Stimulated activated CD8-positive, alpha-beta memory T cell treated with anti-CD3 and anti-CD28 coated beads, Interleukin-7, amount 100 ng/mL, for 4 hours (primary cell): ENCODE data around the gene CFB.
"Not testable (repeated sequence)": the region's sequence is repeated elsewhere in the genome, so short reads cannot be mapped to it uniquely, and the experiment has no call there.

Source experiments
- DNase-seq, 2 donors: peaks; one replicate each; pipeline ENCODE4 v3.0.0-alpha.2; 2020; ENCODE audit warnings: low read depth in 2 of 2

CFB gene

DNA sequence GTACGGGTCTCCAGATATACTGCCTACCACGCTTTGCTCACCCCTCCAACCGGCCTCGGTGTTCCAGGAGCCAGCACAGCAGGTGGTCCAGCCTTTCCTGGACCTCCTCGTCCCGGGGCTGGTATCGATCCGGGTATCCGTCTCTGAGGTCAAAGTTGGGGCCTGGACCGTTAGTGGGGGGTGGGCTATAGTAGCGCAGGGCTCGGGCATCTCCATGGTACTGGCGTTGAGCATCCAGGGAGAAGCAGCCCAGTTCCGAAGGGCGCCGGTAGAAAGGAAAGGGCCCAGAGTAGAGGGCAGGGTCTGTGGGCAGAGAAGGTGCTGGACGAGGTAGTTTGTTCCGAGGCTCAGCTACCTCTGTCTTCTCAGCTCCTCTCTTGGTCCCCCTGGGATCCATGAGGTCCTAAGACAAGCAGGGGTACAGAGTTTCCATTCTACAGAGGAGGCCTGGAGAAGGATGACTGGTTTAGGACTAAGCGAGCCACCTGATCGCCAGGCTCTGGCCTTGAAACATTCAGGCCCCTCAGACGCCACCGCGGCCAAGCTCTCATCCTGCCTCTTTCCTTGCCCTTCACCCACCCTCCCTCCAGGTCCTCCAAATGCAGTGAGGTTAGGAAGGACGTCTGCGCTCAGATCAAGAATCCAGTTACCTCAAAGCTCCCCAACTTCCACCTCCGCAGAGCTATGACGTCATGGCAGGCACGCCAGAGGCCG is 25.5 kb downstream of the CFB start:
- DNase-seq: no peak

DNA sequence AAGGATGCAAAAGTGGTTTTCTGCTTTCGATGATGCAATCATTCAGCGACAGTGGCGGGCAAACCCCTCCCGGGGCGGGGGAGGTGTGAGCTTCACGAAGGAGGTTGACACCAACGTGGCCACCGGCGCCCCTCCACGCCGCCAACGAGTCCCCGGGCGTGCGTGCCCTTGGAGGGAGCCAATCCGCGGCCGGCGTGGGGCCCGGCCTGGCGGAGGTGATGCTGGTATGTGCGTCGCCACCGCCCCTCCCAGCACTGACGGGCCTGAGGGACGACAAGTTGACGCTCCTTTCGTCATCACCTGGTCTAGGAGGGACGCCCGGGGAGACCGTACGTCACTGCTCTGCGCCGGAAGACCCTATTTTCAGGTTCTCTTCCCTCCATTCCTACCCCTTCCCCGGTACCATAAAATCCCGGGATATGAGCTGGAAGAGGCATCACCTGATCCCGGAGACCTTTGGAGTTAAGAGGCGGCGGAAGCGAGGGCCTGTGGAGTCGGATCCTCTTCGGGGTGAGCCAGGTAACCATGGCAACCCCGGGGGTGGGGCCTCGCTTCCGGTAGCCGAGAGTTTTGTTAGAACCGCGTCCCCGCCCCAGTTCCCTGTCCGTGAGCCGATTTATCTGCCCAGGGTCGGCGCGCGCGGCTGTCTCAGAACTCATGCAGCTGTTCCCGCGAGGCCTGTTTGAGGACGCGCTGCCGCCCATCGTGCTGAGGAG is 26.3 kb downstream of the CFB start, which contains the start of gene DXO:
Gene DXO, minus strand, starts transcription at position 146 of the 716 bp plus-strand sequence. CDS start 463 bp downstream, outside the sequence.
- DNase-seq: peak; percentile 97 to 98

DNA sequence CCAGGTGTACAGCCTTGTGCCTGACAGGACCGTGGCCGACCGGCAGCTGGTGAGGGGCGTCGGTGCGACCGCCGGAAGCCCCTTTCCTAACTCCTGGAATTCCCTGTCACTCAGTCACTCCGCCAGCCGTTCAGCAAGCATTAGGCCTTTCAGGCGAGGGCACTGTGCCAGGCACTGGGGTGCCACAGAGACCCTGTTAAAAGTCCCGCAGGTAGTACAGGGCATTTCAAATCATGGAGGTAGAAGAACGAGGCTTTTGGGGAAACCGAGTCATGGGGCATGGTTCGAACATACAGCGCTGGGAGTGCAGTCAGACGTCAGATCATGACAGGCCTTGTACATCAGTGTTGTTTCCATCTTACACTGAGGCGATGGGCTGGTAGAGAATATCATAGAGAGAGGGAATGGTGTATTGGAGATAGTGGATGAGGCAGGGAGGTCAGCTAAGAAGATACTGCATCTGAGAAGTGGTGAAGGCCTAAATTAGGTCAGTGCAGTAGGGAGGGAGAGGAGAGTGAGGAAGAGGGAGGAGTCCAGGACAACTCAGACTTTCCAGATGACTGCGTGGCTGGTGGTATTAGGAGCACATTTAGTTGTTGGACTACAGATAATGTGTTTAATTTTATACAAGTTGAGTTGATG is 26.9 kb downstream of the CFB start:
- no peak for DNase-seq

DNA sequence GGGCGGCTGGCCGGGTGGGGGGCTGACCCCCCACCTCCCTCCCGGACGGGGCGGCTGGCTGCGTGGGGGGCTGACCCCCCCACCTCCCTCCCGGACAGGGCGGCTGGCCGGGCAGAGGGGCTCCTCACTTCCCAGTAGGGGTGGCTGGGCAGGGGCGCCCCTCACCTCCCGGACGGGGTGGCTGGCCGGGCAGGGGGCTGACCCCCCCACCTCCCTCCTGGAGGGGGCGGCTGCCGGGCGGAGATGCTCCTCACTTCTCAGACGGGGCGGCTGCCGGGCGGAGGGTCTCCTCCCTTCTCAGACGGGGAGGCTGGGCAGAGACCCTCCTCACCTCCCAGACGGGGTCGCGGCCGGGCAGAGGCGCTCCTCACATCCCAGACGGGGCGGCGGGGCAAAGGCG is 30.2 kb downstream of the CFB start:
- not testable (repeated sequence) for DNase-seq

DNA sequence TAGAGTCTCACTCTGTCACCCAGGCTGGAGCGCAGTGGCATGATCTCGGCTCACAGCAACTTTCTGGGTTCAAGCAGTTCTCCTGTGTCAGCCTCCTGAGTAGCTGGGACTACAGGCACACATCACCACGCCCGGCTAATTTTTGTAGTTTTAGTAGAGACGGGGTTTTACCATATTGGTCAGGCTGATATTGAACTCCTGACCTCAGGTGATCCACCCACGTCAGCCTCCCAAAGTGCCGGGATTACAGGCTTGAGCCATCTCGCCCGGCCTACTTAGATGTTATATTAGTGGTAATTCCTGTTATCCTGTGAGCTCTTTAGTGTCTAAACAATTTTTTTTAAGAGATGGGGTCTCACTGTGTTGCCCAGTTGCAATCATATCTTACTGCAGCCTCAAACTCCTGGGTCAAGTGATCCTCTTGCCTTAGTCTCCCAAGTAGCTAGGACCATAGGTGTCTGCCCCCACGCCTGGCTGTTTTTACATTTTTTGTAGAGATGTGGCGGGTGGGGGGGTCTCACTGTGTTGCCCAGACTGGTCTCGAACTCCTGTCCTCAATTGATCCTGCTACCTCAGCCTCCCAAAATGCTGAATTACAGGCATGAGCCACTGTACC is 32.0 kb downstream of the CFB start:
- DNase-seq: no peak

DNA sequence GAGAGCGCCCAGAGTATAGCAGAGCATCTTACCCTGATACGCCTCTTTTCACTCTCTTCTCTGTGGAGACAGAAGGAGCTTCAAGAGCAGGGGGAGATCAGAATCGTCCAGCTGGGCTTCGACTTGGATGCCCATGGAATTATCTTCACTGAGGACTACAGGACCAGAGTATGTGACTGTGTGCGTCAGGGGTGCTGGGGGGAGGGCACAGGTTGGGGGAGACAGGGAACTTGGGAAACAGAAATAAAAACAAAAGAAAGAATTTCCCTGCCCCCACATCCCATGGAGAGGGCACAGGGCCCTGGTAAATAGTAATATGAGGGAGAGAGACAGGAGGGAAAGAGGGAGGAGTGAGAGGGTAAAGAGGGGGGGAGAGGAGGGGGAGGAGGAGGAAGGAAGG is 32.9 kb downstream of the CFB start:
- no peak for DNase-seq

DNA sequence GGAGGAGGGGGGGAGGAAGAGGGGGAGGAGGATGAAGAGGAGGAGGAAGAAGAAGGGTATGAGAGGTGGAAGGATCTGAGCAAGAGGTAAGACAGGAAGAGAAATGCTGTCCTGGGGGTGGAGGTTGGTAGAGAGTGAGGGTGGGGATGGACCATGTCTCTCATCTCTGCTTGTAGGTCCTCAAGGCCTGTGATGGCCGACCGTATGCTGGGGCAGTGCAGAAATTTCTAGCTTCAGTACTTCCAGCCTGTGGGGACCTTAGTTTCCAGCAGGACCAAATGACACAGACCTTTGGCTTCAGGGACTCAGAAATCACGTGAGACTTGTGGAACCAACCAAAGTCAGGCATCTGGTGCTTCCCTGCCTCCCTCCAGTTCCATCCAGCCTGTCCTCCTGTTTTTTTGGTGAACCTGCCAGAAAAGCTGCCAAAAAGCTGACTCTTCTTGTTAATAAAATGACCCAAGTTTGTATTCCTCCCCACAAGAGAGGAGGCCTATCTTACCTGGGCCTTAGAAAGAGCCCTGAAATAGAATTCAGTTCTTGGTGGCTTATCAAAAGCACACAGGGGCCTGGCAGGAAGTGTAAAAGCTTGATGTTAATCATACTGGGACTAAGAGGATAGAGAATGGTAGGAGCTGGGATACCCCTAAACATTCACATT is 33.5 kb downstream of the CFB start:
- no peak for DNase-seq

DNA sequence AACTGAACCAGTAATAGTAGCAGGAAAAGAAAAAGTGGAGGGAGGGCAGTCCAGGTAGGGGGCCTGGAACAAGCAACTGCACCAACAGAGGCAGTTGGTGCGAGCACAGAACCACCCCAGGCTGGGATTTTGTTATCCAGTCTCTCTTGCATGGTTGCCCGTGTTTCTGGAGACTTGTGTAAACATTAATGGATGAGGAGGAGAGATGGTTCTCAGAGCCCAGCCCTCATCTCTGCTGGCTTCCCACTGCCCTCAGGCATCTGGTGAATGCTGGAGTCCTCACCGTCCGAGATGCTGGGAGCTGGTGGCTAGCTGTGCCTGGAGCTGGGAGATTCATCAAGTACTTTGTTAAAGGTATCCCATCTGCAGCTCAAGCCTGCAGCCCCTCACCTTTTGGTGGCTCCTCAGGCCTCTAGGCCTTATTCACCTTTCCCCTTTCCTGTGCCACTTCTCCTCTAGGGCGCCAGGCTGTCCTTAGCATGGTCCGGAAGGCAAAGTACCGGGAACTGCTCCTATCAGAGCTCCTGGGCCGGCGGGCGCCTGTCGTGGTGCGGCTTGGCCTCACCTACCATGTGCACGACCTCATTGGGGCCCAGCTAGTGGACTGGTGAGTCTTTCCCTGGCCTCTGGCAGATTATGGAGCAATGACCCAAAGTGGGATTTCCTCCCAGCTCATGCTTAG is 34.4 kb downstream of the CFB start:
- not testable (repeated sequence) for DNase-seq

DNA sequence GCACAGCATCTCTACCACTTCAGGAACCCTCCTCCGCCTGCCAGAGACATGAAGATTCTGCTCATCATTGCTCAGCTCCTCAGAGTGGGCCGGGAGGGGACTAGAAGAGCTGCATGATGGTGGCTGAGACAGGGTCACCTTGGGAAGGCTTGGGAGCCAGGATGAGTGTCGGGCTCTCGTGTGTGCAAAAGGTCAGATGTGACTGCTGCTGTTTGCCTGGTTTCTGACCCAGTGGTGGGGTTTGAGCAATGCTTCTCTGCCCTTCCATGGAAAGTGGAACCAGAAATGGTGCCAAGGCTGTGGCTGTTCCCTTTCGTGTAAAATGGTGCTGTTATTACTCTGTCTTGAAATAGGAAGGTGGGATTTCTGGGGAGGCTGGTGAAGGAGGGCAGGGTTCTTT is 35.1 kb downstream of the CFB start:
- DNase-seq: not testable (repeated sequence)

DNA sequence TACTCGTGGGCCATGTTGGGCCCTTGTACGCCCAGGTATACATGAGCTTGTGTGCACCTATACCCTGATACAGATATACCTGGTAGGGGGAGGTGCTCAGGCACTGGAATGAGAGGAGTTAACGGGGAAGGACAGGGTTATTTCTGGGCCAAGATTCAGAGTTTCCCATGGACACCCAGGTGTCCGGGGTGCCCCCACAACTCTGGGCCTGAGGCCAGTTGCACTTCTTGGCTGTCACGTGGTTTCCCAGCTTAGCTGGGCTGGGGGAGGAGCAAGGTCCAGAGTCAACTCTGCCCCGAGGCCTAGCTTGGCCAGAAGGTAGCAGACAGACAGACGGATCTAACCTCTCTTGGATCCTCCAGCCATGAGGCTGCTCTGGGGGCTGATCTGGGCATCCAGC is 35.8 kb downstream of the CFB start, which contains the start of gene C4A:
Gene C4A, plus strand, starts transcription at position 314 of the 400 bp plus-strand sequence. Its CDS starts 51 bp downstream, at position 365.
- DNase-seq: not testable (repeated sequence)

DNA sequence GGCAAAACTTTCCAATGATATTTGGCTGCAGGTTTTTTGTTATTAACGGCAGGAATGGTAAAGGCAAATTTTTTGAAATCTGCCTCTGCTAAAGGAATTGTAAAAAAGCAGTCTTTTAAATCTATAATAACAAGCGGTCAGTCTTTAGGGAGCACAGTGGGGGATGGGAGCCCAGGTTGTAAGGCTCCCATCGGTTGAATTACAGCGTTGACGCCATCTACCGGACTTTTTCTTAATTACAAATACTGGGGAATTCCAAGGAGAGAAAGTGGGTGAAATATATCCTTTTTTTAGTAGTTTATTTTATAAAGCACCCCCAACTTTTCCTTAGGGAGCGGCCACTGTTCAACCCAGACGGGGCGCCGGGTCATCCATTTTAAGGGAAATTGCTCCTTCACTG is 43.5 kb downstream of the CFB start:
- not testable (repeated sequence) for DNase-seq

DNA sequence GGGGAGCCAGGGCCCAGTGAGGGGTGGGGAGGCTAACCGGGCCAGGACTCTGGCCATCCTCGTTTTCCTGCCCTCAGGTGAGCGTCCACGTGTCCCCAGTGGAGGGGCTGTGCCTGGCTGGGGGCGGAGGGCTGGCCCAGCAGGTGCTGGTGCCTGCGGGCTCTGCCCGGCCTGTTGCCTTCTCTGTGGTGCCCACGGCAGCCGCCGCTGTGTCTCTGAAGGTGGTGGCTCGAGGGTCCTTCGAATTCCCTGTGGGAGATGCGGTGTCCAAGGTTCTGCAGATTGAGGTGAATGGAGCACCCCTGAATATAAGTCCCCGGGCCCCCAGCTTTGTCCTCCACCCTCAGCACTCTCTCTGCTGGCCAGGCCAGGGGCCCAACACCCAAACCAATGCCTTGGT is 48.5 kb downstream of the CFB start:
- DNase-seq: not testable (repeated sequence)

DNA sequence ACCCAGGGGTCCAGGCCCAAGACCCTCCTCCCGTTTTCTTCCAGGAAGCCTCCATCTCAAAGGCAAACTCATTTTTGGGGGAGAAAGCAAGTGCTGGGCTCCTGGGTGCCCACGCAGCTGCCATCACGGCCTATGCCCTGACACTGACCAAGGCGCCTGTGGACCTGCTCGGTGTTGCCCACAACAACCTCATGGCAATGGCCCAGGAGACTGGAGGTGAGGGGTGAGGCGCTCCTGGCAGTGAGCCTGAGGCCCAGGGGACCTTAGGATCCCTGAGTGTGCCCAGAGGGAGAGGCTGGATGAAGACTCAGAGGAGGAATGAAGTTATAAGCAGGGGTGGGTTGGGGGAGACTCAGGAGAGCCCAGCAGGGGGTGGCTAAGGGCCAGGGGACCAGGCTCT is 50.5 kb downstream of the CFB start:
- DNase-seq: not testable (repeated sequence)
